HEK293 (cell line): Measurements from ENCODE around the gene ANKAR.

Experiments used
- CTCF ChIA-PET: fragments of 350-600 bp; formaldehyde crosslinking; extraction: SDS; loops from one replicate; lab custom pipeline; 2021; ENCODE audit warnings: antibody characterized with exemption; lab: Yijun Ruan, JAX
- POLR2A ChIA-PET: fragments of 300-600 bp; formaldehyde crosslinking; extraction: SDS; loops from one replicate; lab custom pipeline; 2020; ENCODE audit warnings: antibody characterized with exemption, inconsistent platforms; lab: Yijun Ruan, JAX
- H3K27ac ChIP-seq: fragments of 200-500 bp; sonication (Bioruptor generic); 2 replicates; pipeline ENCODE4 v1.5.1; 2014; ENCODE audit warnings: low read depth, low read length, control low read depth, inconsistent platforms; ENCODE audit errors: extremely low read depth
- H3K36me3 ChIP-seq, 2 experiments: fragments of 200-500 bp in 1 of 2; sonication (Bioruptor generic) in 1 of 2; 1 replicate in 1 of 2; 2 replicates in 1 of 2; pipeline ENCODE4 v1.5.1; 2014 to 2017; ENCODE audit warnings: inconsistent platforms in 2 of 2, low read length in 2 of 2; ENCODE audit not compliant: control insufficient read depth in 2 of 2, insufficient read depth in 1 of 2
- H3K4me1 ChIP-seq: fragments of 200-500 bp; sonication (Bioruptor generic); 2 replicates; pipeline ENCODE4 v1.5.1; 2014; ENCODE audit warnings: mild to moderate bottlenecking, low read length, inconsistent platforms; ENCODE audit not compliant: control insufficient read depth, insufficient read depth
- H3K4me3 ChIP-seq: 2 replicates; pipeline ENCODE4 v1.5.1; 2011; ENCODE audit warnings: low read depth, mild to moderate bottlenecking, control low read depth, low read length, moderate library complexity
- H3K9me3 ChIP-seq: fragments of 200-500 bp; sonication (Bioruptor generic); 2 replicates; pipeline ENCODE4 v1.5.1; 2014; ENCODE audit warnings: low read depth, low read length, inconsistent platforms; ENCODE audit not compliant: control insufficient read depth, insufficient read depth
- GLIS1 ChIP-seq: fragments of 450-650 bp; formaldehyde crosslinking; IDR thresholded peaks from 2 replicates; pipeline ENCODE4 v1.5.1; 2016; ENCODE audit warnings: missing biosample characterization, missing genetic modification characterization
- HIC1 ChIP-seq: fragments of 450-650 bp; formaldehyde crosslinking; IDR thresholded peaks from 2 replicates; pipeline ENCODE4 v1.5.1; 2016; ENCODE audit warnings: missing biosample characterization, missing genetic modification characterization
- KLF16 ChIP-seq: fragments of 450-650 bp; formaldehyde crosslinking; IDR thresholded peaks from 2 replicates; pipeline ENCODE4 v1.5.1; 2017; ENCODE audit warnings: missing biosample characterization, missing genetic modification characterization
- KLF9 ChIP-seq: fragments of 450-650 bp; formaldehyde crosslinking; IDR thresholded peaks from 2 replicates; pipeline ENCODE4 v1.5.1; 2016; ENCODE audit warnings: missing biosample characterization, missing genetic modification characterization, low read depth
- OSR2 ChIP-seq: fragments of 450-650 bp; formaldehyde crosslinking; IDR thresholded peaks from 2 replicates; pipeline ENCODE4 v1.5.1; 2016; ENCODE audit warnings: missing biosample characterization, missing genetic modification characterization
- SETDB1 ChIP-seq: IDR thresholded peaks from one replicate; pipeline ENCODE4 v1.6.1; 2017; ENCODE audit warnings: mild to moderate bottlenecking, low read length, moderate library complexity, mixed read lengths; ENCODE audit not compliant: insufficient read length
- SP7 ChIP-seq: fragments of 450-650 bp; formaldehyde crosslinking; IDR thresholded peaks from 2 replicates; pipeline ENCODE4 v1.5.1; 2016; ENCODE audit warnings: missing biosample characterization, missing genetic modification characterization
- TCF7L2 ChIP-seq: IDR thresholded peaks from 2 replicates; pipeline ENCODE4 v1.6.1; 2011; ENCODE audit warnings: low read depth, mild to moderate bottlenecking, inconsistent platforms, low read length, moderate library complexity, borderline replicate concordance
- TRIM28 ChIP-seq: IDR thresholded peaks from 2 replicates; pipeline ENCODE4 v1.6.1; 2011; ENCODE audit warnings: low read length, control low read depth, borderline replicate concordance
- ZEB2 ChIP-seq: fragments of 450-650 bp; formaldehyde crosslinking; IDR thresholded peaks from 2 replicates; pipeline ENCODE4 v1.5.1; 2016; ENCODE audit warnings: missing biosample characterization, missing genetic modification characterization
- ZNF10 ChIP-seq: fragments of 450-650 bp; formaldehyde crosslinking; IDR thresholded peaks from 2 replicates; pipeline ENCODE4 v1.5.1; 2017; ENCODE audit warnings: missing biosample characterization, missing genetic modification characterization
- ZNF2 ChIP-seq: fragments of 450-650 bp; formaldehyde crosslinking; IDR thresholded peaks from 2 replicates; pipeline ENCODE4 v1.5.1; 2016; ENCODE audit warnings: missing biosample characterization, missing genetic modification characterization
- ZNF248 ChIP-seq: fragments of 450-650 bp; formaldehyde crosslinking; IDR thresholded peaks from 2 replicates; pipeline ENCODE4 v1.5.1; 2017; ENCODE audit warnings: missing biosample characterization, missing genetic modification characterization
- ZNF335 ChIP-seq: fragments of 450-650 bp; formaldehyde crosslinking; conservative IDR thresholded peaks from 2 replicates; pipeline ENCODE4 v1.5.1; 2016; ENCODE audit warnings: missing biosample characterization, missing genetic modification characterization
- ZNF423 ChIP-seq: fragments of 450-650 bp; formaldehyde crosslinking; IDR thresholded peaks from 2 replicates; pipeline ENCODE4 v1.5.1; 2016; ENCODE audit warnings: missing biosample characterization, missing genetic modification characterization
- ZNF529 ChIP-seq: fragments of 450-650 bp; formaldehyde crosslinking; IDR thresholded peaks from 2 replicates; pipeline ENCODE4 v1.5.1; 2017; ENCODE audit warnings: missing genetic modification characterization, missing biosample characterization; ENCODE audit not compliant: insufficient replicate concordance
- ZNF596 ChIP-seq: fragments of 450-650 bp; IDR thresholded peaks from 2 replicates; pipeline ENCODE4 v1.5.0; 2018; ENCODE audit warnings: missing biosample characterization, mild to moderate bottlenecking, missing genetic modification characterization, moderate library complexity
- ZNF624 ChIP-seq: fragments of 450-650 bp; formaldehyde crosslinking; IDR thresholded peaks from 2 replicates; pipeline ENCODE4 v1.5.1; 2017; ENCODE audit warnings: missing biosample characterization, missing genetic modification characterization
- ZNF629 ChIP-seq: fragments of 450-650 bp; formaldehyde crosslinking; IDR thresholded peaks from 2 replicates; pipeline ENCODE4 v1.5.1; 2017; ENCODE audit warnings: missing biosample characterization, missing genetic modification characterization
- ZNF660 ChIP-seq: fragments of 450-650 bp; IDR thresholded peaks from 2 replicates; pipeline ENCODE4 v1.5.1; 2018; ENCODE audit warnings: missing biosample characterization, mild to moderate bottlenecking, missing genetic modification characterization
- ZNF670 ChIP-seq: fragments of 450-650 bp; formaldehyde crosslinking; IDR thresholded peaks from 2 replicates; pipeline ENCODE4 v1.5.1; 2016; ENCODE audit warnings: missing biosample characterization, missing genetic modification characterization, low read depth
- ZNF692 ChIP-seq: fragments of 450-650 bp; formaldehyde crosslinking; IDR thresholded peaks from 2 replicates; pipeline ENCODE4 v1.5.1; 2016; ENCODE audit warnings: missing biosample characterization, missing genetic modification characterization
- ZNF701 ChIP-seq: fragments of 450-650 bp; formaldehyde crosslinking; IDR thresholded peaks from 2 replicates; pipeline ENCODE4 v1.5.1; 2016; ENCODE audit warnings: missing biosample characterization, missing genetic modification characterization
- ZNF837 ChIP-seq: fragments of 450-650 bp; formaldehyde crosslinking; IDR thresholded peaks from 2 replicates; pipeline ENCODE4 v1.5.1; 2016; ENCODE audit warnings: missing biosample characterization, missing genetic modification characterization
- ZXDB ChIP-seq: fragments of 450-650 bp; formaldehyde crosslinking; IDR thresholded peaks from 2 replicates; pipeline ENCODE4 v1.5.1; 2016; ENCODE audit warnings: missing biosample characterization, missing genetic modification characterization
- TF ChIP-seq, protein P1 (sequence below): fragments of 450-650 bp; formaldehyde crosslinking; IDR thresholded peaks from 2 replicates; pipeline ENCODE4 v1.5.1; 2017; ENCODE audit warnings: missing biosample characterization, missing genetic modification characterization

Gene ANKAR

DNA sequence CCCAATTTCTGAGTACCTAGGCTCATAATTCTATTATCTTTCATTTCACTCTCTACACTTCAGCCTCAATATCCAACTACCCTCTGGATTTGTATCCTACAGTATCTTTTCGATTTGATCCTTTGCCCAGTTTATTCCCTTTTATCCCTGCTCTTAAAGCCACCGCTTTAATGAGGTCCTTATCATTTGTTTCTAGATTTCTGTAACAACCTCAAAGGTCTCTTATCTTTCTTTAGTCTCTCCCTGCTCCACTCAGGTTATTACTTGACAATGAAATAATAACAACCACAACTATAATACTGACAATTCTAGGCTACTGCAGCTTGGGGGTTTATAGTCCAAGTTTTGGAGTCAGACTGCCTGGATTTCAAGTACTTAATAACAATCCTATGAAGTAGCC lies 39.1 kb upstream of the ANKAR start:
- Histone ChIP-seq H3K4me3 (no peak overlapping the region), H3K27ac (no peak overlapping the region), H3K9me3 (no peaks in the 10 kb centered on the region), H3K4me1 (peaks cover 20% of the 10 kb centered on the region), H3K36me3 (no peaks in the 10 kb centered on the region)
- POLR2A ChIA-PET: no interaction called here
- TF ChIP-seq TCF7L2 (peak; percentile 73; the same call in 1 of the 2 replicates), ZNF10 (no peak)
- CTCF ChIA-PET: interaction anchor here (0.7 kb wide), 1 partner anchor 46 kb away, joined by 3 read pairs; no protein-coding TSS in a partner anchor

GRCh38 chr2:189638301-189639006 lies 36.0 kb upstream of the ANKAR start:
- ChIA-PET POLR2A (no interaction called here), CTCF (interaction anchor here (1.0 kb wide), 1 partner anchor 22 kb away, joined by 3 read pairs; no protein-coding TSS in a partner anchor)
- H3K4me1 ChIP-seq: peaks cover 29% of the 10 kb centered on the region
- no peaks in the 10 kb centered on the region for H3K36me3 ChIP-seq
- TF ChIP-seq ZNF596 (tag by site-specific recombination) (no peak), ZNF670 (no peak), ZNF335 (peak; percentile 37; the same call in 1 of the 2 replicates), SETDB1 (peak; percentile 18)
- H3K27ac ChIP-seq: peak overlapping the region; percentile 63
- no peak overlapping the region for H3K4me3 ChIP-seq
- H3K9me3 ChIP-seq: no peaks in the 10 kb centered on the region

DNA sequence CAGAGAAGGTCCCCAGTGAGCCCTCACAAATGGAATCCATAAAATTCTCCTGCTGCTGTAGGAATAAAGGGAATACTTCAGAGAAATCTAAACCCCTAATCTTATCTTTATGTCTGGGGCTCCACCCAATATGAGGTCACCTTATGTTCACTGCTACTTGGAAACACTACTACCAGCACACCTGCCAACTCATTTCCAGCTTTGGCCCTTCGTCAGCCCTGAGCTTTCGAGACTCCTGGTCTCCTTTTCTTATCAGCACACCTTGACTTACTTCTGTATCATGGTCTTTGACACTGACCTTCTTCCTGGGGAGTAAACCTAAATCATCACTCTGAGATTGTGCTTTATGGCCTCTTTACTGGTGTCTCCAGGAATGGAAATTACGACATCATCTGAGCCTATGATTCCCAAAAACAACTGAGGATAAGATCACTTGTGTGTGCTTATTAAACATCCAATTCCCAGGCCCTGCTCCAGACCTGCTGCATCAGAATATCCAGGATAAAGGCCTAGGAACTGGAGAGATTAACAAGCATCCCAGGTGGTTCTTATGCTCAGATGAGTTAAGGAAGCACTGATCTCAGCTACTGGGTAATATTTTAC lies 35.4 kb upstream of the ANKAR start:
- ChIA-PET CTCF (interaction anchor here (0.9 to 1.0 kb wide), 2 partner anchors 22 to 35 kb away, joined by 3 read pairs; no protein-coding TSS in a partner anchor), POLR2A (no interaction called here)
- no peak overlapping the region for H3K4me3 ChIP-seq
- no peaks in the 10 kb centered on the region for H3K9me3 ChIP-seq
- peak overlapping the region; percentile 63 for H3K27ac ChIP-seq
- H3K36me3 ChIP-seq: no peaks in the 10 kb centered on the region
- peaks cover 29% of the 10 kb centered on the region for H3K4me1 ChIP-seq
- TF ChIP-seq ZNF837 (tag by site-specific recombination): no peak
- no peak for TF ChIP-seq ZNF529 (tag by site-specific recombination)
- no peak for TF ChIP-seq ZNF701 (tag by site-specific recombination)
- TF ChIP-seq SP7: peak; percentile 71
- no peak for TF ChIP-seq GLIS1 (tag by site-specific recombination)
- TF ChIP-seq ZNF248: no peak
- no peak for TF ChIP-seq KLF9 (tag by site-specific recombination)
- no peak for TF ChIP-seq ZEB2 (tag by site-specific recombination)
- no peak for TF ChIP-seq ZNF624 (tag by site-specific recombination)
- no peak for TF ChIP-seq ZNF660 (tag by site-specific recombination)
- TF ChIP-seq ZNF629 (tag by site-specific recombination): peak; percentile 34; the same call in 1 of the 2 replicates
- peak; percentile 87 for TF ChIP-seq TRIM28
- peak; percentile 77; the same call in 1 of the 2 replicates for TF ChIP-seq HIC1
- TF ChIP-seq ZNF423 (tag by site-specific recombination): no peak
- TF ChIP-seq, protein P1, sequence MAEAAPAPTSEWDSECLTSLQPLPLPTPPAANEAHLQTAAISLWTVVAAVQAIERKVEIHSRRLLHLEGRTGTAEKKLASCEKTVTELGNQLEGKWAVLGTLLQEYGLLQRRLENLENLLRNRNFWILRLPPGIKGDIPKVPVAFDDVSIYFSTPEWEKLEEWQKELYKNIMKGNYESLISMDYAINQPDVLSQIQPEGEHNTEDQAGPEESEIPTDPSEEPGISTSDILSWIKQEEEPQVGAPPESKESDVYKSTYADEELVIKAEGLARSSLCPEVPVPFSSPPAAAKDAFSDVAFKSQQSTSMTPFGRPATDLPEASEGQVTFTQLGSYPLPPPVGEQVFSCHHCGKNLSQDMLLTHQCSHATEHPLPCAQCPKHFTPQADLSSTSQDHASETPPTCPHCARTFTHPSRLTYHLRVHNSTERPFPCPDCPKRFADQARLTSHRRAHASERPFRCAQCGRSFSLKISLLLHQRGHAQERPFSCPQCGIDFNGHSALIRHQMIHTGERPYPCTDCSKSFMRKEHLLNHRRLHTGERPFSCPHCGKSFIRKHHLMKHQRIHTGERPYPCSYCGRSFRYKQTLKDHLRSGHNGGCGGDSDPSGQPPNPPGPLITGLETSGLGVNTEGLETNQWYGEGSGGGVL (tag by site-specific recombination): no peak
- TF ChIP-seq ZNF692 (tag by site-specific recombination): no peak
- TF ChIP-seq ZNF335: 0 out of 2 replicates have a peak, but pooled peaks have one; percentile 27
- peak; percentile 67 for TF ChIP-seq OSR2
- TF ChIP-seq ZXDB (tag by site-specific recombination): peak; percentile 53; the same call in 1 of the 2 replicates
- TF ChIP-seq KLF16 (tag by site-specific recombination): peak; percentile 22; the same call in 1 of the 2 replicates
- no peak for TF ChIP-seq ZNF2
- TF ChIP-seq ZNF670: no peak
